Gastroesophageal sphincter (tissue), 3 donors: ENCODE data around the gene MOB3A.

Experiments
- POLR2A ChIP-seq, 2 donors: fragments of 450-650 bp; IDR thresholded peaks; one replicate each; pipeline ENCODE4 v1.6.1; 2017; ENCODE audit warnings: antibody characterized with exemption in 2 of 2, mild to moderate bottlenecking in 2 of 2, moderate library complexity in 1 of 2
- POLR2AphosphoS5 ChIP-seq: sonication (generic); formaldehyde crosslinking; IDR thresholded peaks from one replicate; pipeline ENCODE4 v1.6.1; 2017; ENCODE audit warnings: antibody characterized with exemption
- TF ChIP-seq, protein P1 (sequence below), 4 experiments: fragments of 200-600 bp in 2 of 4; fragments of 450-650 bp in 2 of 4; sonication (generic) in 1 of 4; IDR thresholded peaks; one replicate each; pipeline ENCODE4 v1.5.1; 2017 to 2019; ENCODE audit warnings: antibody characterized with exemption in 4 of 4, mild to moderate bottlenecking in 2 of 4, moderate library complexity in 2 of 4

DNA sequence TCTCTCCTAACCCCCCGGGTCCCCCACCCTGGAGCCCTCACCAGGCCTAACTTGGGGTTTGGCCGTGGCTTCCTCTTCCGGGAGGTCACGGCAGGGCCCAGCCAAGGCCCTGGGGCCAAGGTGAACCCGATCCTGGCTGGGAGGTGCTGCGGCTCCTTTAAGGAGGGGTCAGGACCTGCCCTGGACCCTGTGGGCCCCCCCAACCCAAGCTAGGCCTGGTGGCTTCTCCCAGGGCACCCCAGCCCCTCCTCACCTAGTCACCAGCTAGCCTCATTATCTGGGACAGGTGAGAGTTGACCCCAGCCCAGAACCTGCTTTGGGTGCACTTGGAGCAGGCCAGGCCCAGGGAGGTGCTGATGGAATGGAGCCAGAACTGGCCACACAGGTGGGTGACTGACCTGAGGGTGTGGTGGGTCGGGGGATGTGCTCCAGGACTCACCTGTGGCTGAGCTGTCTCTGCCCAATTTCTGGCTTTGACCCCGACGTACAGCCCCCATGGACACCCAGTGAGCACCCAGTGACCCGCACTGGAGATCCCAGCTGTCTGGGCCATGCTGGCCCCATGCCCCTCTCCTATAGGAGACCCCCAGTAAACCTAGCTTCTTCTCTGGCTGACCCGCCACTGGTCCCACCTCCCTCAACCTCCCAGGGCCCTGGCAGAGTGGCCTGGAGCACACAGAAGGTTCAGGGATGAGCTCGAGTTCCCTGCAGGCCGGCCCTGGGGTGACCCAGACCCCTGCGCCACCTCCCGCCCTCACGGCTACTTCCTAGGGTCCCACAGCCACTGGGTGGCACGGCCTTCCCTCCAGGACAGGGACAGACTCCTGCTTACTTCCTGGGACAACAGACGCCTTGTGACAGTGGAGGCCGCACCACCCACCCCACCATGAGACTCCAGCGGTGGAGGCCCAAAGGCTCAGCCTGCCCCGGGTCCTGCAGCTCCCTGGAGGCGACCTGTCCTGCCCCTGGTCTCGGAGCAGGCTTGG is 38.3 kb downstream of the MOB3A start:
- TF ChIP-seq, protein P1, sequence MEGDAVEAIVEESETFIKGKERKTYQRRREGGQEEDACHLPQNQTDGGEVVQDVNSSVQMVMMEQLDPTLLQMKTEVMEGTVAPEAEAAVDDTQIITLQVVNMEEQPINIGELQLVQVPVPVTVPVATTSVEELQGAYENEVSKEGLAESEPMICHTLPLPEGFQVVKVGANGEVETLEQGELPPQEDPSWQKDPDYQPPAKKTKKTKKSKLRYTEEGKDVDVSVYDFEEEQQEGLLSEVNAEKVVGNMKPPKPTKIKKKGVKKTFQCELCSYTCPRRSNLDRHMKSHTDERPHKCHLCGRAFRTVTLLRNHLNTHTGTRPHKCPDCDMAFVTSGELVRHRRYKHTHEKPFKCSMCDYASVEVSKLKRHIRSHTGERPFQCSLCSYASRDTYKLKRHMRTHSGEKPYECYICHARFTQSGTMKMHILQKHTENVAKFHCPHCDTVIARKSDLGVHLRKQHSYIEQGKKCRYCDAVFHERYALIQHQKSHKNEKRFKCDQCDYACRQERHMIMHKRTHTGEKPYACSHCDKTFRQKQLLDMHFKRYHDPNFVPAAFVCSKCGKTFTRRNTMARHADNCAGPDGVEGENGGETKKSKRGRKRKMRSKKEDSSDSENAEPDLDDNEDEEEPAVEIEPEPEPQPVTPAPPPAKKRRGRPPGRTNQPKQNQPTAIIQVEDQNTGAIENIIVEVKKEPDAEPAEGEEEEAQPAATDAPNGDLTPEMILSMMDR (IDR thresholded peaks at IDR 0.05) = no peak
- TF ChIP-seq POLR2AphosphoS5 (no peak), POLR2A (IDR thresholded peaks at IDR 0.05) (no peak)
